Stimulated activated CD4-positive, alpha-beta T cell treated with anti-CD3 and anti-CD28 coated beads, Interleukin-2, amount 100 ng/mL, for 48 hours (primary cell): ENCODE measurements around the gene SLC39A11.
"Not testable (repeated sequence)": the region's sequence is repeated elsewhere in the genome, so short reads cannot be mapped to it uniquely, and the experiment has no call there.

Experiments
- DNase-seq, 2 donors: peaks; one replicate each; pipeline ENCODE4 v3.0.0-alpha.2; 2020

Gene SLC39A11

DNA sequence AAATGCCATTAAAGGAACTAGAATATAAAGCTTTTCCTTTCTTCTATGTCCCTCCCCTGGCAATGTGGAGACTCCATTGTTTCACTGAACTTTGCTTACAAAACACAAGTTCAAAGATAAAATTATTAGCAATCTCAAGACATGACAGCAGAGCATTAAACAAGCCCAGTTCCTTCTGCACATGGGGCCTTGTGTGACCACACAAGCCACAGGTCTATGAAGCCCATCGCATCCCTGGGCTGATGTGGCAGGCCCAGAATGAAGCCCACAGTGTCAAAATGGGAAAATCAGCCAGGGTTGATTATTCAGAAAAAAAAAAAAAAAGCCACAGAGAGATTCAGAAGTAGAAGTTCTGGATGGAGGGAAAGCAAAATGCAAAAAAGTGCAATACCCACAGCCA, 12.9 kb upstream of the SLC39A11 start:
- DNase-seq = no peak

DNA sequence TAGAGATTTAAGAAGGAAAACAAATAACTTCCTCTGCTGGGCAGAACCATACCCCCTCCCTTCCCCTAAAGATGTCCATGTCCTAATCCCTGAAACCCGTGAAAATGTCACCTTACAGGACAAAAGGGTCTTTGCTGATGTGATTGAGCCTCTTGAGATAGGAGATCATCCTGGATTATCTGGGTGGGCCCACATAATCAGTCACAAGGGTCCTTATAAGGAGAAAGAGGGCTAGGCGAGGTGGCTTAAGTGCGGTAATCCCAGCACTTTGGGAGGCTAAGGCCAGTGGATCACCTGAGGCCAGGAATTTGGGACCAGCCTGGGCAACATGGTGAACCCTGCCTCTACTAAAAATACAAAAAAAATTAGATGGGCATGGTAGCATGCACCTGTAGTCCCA, 12.0 kb upstream of the SLC39A11 start:
- no peak for DNase-seq

DNA sequence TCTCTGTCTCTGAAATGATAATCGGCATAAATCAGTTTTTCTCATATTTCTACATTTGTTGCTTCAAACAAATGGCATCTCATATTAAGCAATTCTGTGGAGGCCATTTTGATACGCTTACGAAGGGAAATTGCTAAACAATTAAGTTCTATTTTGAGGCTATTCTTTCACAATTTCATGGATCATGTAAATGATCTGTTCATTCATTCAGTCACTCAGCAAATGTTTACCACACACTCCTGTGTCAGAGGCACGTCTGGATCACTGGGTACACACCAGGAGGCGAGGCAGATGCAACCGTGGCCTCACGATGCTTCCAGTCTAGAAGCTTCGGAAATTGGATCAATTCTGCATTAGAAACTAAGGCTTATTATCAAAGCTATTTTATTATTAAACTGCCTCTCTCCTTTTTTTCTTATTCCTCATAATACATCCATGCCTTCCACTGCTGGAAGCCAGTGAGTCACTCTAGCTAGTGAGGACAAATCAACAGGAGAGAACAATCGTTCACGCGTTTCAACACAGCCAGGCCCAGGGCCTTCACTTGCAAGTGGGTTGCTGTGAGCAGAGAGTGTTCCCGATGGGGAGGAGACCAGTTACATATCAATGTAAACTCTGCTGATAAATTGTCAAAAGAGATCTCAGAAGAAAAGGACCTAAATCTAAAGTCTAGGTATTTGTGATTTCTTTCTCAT, 11.3 kb upstream of the SLC39A11 start:
- DNase-seq = no peak

DNA sequence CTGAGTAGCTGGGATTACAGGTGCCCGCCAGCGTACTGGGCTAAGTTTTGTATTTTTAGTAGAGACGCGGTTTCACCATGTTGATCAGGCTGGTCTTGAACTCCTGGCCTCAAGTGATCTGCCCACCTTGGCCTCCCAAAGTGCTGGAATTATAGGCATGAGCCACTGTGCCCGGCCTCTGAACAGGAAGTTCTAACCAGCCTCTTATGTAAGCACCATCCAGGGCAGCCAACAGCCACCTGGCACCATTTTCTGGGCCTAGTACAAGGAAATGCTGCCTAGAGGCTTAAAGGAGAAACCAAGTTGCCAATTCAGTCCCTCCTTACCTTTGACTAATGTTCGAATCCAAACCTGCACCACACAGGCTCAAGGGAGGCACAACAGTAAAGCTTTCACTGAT, 8.5 kb upstream of the SLC39A11 start:
- no peak for DNase-seq

DNA sequence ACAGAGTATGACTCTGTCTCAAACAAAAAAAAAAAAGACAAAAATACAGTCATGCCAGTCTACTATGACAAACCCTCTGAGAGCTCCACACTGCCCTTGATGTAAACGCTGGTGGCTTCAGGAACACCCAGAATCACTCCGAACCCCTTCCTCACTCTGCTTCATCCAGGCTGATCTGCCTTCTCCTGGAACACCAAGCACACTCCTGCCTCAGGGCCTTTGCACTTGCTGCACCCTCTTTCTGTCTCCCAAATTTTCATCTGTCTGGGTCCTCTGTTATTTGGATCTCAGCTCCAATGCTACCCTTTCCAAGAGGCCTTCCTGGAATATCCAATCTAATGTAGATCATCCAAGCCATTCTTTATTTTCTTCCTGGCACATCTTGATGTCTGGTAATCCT, 7.9 kb upstream of the SLC39A11 start:
- no peak for DNase-seq

DNA sequence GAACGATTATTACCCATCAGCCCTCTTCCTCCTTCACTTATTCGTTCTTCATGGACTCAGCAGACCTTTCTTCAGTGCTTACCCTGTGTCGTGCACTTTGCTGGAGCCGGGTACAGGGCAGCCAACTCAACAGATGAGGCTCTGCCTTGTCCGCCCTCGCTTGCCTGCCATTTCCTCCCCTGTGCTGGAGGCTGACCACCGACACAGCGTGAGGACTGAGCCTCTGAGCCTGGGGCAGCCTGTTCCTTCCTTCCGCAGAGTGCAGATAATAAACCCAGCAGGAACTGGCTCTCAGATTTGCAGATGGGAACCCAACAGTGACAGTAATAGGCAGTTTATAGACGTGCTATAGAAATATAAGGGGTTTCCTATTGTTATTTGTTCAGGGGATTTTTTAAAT, 7.0 kb upstream of the SLC39A11 start:
- no peak for DNase-seq

DNA sequence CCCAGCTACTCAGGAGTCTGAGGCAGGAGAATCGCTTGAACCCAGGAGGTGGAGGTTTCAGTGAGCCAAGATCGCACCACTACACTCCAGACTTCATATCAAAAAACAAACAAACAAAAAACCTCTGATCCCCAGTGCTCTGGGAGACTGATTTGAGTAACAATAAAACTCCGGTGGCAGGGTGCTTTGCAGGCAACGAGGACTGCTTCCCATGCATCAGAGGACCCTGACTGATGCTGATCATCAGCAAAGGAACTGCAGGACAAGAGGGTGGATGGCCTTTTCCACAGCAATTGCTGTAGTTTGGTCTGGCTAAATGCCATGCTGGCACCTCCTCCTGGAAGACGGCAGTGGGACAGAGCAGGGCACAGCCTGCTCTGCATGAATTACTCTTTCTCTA, 6.4 kb upstream of the SLC39A11 start:
- DNase-seq = no peak

DNA sequence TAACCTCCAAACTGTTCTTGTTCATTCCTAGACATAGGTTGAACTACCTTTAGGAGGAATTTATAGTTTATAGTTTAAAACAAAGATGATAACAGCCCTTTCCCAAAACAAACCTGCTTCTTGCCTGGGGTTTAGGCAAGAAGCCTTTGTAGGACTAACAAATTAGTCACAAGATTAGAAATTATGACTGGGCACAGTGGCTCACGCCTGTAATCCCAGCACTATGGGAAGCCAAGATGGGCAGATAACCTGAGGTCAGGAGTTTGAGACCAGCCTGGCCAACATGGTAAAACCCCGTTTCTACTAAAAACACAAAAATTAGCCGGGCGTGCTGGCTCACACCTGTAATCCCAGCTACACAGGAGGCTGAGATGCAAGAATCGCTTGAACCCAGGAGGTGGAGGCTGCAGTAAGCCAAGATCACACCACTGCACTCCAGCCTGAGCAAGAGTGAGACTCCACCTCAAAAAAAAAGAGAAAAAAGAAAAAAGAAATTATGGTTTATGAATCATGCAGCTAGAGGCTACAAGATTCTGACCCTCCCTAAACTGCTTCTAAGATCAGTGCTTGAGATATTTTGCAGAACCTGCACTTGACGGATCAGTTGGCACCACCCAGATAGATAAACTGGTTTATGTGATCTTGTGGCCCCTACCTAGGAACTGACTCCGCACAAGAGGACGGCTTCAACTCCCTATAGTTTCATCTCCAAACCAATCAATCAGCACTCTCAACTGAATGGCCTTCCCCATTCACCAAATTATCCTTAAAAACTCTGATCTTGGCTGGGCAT, 5.7 kb upstream of the SLC39A11 start:
- DNase-seq = not testable (repeated sequence)

DNA sequence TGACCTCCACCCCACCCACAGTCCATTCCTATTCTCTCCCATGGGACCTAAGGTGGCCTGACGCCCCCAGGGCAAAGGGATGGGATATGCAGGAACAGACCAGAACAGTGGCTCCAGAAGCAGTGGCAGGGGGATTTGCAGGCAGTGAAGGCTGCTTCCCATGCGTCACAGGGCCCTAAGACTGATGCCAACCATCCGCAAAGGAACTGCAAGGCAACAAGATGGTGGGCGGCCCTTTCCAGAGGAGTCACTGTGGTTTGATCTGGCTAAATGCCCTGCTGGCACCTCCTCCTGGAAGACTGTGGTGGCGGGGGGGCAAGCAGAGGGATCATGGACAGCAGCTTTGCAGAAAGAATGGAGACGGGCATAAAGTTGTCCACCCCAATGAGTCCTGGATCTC, 4.4 kb upstream of the SLC39A11 start:
- no peak for DNase-seq

DNA sequence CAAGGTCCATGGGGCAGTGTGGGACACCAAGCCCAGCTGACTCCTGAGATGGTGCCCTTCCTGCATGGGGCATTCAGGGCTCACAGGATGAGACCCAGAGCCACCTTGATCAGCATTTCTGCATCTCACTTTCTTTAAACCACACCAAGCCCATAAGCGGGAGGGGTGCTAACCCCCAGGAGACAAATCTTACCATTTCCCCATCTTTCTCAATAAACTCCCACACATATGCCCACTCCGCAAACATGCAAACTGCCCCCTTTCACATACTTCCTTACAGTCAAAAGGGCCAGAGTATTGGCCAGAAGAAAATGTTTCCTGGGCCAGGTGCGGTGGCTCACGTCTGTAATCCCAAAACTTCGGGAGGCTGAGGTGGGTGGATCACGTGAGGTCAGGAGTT, 3.7 kb upstream of the SLC39A11 start:
- no peak for DNase-seq

DNA sequence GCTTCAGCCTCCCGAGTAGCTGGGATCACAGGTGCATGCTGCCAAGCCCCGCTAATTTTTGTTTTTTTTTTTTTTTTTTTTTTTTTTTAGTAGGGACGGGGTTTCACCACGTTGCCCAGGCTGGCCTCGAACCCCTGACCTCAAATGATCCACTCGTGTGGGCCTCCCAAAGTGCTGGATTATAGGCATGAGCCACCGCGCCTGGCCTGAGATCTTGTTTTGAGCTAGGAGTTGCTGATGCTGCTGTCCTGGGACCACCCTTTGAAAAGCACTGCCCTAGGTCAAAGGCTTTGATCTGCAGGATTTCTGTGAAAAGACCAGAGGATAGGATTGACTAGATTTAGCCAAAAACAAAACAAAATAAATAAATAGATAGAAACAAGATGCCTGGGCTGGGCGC, 798 bp upstream of the SLC39A11 start:
- no peak for DNase-seq

DNA sequence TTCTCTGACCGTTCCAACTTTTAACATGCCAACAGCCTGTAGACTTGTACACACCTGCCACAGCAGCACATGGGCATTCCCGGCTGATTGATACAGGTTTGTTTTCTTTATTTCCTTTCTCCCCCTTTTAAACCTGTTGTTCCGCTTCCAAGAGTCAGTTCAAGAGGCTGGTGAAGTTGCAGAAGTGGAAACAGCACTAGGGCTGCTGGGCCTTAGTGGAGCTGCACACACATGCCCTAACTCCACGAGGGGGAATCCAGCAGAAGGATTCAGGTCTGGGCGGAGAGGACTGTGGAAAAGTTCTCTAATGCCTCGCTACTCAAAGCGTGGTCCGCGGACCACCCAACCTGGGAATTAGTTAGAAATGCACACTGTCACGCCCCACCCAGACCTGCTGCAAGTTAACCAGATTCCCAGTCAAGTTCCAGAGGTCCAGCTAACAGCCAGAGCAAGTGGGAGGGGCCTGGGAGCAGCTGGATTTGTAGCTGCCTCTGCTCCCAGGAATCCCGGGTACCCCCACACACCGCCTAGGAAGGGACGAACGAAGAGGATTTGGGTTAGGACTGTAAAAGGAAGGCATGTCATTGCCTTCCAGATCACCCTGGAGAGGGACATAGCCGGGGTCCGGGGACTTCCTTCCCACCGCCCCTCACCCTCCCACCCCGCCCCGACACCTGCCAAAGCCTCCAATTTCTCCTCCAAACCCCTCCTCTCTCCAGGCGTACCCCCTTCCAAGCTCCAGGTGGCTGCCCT, 542 bp downstream of the SLC39A11 start:
- peak; percentile 1 to 4 for DNase-seq

DNA sequence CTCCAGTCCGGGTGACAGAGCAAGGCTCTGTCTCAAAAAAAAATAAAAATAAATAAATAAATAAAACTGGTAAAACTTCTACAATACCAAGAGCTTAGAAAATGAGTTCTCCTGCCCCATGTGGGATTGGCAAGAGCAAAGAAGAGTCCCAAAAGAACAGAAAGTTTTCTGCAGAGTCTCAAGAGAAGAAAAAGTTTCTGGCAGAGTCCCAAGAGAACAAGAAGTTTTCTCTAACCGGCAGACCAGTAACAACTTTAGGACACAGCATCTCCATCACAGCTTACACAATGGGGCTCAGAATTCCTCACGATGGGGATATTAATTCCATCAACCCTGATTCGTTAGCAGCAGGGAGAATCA, 1.1 kb downstream of the SLC39A11 start:
- no peak for DNase-seq

DNA sequence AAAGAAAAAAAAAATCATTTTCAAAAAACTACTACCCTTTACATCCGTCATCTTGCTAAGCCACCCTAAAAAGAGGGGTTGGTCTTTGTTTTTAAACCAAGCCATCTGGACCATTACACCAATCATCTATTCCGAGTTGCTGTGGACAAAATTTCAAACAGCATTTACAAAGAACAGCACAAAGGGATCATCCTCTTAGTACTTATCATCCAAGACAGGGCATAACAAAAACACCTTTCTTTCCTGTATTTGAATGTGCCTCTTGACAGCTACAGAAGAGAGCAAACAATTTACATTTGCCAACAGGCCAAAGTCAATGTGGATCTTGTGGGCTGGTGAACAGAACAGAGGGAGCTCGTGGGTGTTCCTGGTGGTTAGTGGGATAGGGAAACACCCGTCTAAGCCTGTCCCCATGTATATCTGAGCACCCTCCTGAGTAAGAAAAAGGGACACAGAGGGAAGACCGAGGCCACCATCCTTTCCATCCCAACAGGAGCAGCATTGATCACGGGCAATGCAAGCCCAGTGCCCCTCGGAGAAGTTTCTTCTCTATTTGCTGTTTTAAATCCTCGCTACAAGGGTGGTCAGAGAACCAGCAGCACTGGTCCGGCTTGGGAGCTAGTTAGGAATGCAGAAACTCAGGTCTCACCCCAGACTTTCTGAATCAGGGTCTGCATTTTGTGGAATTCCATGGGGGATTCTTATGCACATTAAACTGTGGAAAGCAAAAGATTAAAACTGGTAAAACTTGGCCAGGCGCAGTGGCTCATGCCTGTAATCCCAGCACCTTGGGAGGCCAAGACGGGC, 1.9 kb downstream of the SLC39A11 start:
- no peak for DNase-seq

DNA sequence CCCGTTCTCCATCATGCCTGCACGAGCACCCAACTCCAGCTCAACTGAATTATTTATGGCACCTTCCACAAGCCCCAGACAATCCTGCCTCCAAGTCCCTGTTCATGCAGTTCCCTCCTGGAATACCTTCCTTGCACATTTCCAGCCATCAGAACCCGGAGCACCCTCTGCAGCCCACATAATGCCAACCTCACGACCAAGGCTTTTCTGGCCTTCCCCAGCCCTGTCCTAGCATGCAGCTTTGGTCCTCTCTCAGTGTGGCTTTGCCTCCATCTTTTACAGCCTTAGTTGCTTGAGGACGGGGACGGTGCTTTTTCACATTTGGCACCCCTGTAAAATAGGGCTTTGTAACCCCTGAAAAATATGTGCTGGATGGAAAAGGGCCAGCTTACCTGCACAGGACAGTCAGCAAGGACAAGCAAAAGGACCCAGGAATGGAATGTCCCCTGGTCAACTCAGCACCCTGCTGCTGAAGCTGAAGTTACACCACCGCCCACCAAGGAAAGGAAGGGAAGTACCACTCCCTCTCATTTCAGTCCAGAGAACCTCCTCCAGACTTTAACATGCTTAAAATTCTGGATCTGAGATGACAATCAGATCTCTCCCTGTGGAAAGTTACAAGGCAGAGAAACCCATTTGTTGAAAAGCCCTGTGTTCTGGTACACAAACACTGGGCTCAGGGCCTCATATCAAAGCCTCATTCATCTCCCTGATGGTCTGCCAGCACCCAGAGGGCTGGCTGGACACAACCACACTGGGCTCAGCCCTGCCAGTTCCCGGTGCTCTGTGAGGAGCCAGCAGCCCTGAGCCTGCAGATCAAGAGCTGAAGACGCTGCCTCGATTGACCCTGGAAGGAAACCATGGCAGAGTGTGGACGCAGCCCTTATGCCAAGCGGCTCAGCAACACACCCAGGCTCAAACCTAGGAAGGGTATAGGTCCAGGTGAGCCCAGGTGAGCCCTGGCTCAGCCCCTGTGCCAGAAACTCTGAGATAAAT, 2.9 kb downstream of the SLC39A11 start:
- no peak for DNase-seq

DNA sequence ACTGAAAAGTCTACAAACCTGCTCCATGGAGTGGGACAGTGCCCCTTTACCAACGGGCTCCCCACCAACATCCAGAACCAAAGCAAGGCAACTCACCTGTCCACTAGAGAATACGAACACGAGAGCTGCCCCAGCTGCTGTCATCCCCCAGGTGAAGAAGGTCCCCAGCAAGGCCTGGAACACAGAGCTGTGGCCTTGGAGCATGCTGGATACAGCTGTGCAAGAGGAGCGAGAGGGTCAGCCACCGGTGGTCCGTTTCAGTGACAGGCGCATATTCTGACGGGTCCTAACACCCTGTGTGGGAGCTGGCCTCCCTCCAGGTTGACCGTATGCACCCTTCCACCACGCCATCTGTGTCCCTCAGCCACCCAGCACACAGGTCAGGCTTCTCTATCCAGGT, 3.9 kb downstream of the SLC39A11 start:
- DNase-seq = no peak

DNA sequence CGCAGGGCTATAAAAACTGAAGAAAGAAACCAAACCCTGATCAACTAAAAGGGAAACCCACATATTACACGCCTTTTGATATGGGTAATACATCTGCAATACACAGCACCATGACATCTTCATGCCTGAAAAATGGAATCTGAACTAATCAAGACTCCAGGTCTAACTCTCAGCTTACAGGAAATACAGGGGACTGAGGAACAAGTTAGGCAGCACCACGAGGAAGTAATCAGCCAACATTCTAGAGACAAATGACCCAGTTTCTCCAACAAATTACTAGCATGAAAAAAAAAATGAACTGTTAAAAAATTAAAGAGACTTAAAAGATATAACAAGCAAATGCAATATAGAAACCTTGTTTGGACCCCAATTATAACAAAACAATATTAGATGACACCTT, 9.1 kb downstream of the SLC39A11 start:
- DNase-seq = no peak

DNA sequence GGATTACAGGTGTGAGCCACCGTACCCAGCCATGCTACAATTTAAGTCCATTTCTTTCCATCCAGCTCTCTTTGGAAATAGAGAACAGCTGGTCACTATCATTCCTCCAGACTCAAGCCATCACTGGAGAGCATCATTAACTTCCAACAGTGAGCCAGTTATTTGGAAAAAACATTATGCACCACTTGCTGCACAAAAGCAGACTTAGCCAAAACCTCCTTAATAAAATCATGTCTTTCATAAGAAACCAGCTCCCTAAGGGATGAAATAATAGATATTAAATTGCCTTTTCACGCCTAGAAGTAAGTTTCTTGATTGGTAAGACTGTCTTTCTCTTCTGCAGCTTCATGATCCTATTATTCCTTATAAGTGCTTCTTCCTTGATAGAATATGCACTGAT, 17.9 kb downstream of the SLC39A11 start:
- no peak for DNase-seq

DNA sequence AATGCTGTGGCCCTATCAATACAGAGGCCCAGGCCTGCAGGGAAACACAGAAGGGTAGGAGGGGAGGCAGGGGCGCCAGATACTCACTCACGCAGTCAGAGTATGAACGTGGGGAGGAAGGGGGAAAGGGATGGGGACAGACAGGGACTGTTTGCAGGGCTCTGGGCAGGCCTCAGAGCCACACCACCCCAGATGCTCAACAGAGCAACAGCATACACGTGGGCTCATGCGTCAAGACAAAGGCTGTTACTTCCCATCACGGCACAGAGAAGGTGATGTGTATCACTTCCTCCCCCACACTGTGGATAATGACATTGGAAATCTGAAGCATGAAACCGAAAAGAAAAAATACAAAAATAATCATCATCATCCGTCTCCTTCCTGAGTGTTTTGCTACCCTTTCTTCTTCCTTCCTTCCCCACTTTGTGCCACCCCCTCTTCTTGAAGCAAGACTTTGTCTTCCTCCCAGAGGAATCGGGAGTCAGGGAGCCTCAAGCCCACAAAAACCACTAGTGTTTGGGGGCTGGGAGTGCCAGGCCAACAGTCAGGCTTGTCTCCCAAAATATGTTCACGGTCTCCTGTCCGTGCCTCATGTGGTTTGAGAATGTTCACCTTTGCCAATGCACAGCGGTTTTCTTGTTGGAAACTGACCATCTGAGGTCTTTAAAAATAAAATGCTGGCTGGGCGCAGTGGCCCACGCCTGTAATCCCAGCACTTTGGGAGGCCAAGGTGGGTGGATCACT, 20.1 kb downstream of the SLC39A11 start:
- no peak for DNase-seq

DNA sequence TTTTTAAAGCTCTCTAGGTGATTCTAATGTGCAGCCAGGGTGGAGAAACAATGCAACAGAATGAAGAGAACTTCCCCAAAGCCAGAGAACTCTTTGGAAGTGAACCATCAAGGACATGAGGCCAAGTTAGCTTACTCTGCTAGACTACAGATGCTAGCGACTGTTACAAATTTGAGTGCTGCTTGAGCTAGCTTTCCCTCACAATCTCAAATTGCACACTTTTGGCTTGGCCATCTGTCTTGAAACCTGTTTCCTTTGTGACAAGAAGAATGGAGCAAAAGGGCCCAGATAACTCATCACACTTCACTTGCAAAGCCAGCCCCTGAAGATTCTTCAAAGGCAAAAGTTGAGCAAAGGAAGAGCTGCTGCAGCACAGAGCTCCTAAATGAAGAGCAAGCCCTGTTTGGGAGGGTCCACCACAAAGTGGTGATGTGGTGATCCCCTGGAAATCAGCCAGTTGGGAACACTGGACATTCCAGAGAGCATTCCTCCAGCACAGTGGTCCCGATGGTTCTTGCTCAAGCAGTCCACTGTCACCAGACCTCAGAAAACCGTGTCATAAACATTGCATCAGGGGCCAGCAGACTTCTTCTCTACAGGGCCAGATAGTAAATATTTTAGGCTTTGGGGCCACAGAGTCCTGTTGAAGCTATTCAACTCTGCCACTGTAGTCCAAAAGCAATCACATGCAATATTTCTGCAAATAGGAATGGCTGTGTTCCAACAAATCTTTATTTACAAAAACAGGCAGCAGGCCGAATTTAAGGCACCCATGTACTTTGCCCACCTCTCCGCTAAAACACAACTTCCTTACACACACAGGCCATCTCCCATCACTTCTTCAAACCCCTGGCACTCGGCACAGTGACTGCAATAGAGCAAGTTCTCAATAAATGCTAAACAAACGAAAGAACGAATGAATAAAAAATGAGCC, 21.2 kb downstream of the SLC39A11 start:
- DNase-seq = no peak
